GM18873 (cell line): Measurements from ENCODE around the gene PHYHD1.
"Not testable (repeated sequence)": the region's sequence is repeated elsewhere in the genome, so short reads cannot be mapped to it uniquely, and the experiment has no call there.

Experiments used
- ATAC-seq: cut with Tn5 transposase; IDR thresholded peaks from one replicate; pipeline ENCODE4 v1.9.1; 2021; ENCODE audit warnings: mild to moderate bottlenecking, moderate library complexity, moderate number of reproducible peaks; ENCODE audit not compliant: unreplicated experiment, low FRiP score

PHYHD1 gene

GRCh38 chr9:128947527-128948301, 26.9 kb downstream of the PHYHD1 start, which contains the start of the genes DOLK and NUP188:
DOLK (minus strand) TSS chr9:128947603; CDS start chr9:128947303, 300 bp downstream.
NUP188 (plus strand) TSS chr9:128947699; CDS start chr9:128947720, 21 bp downstream.
- ATAC-seq: peak; percentile 62

- ATAC-seq: not testable (repeated sequence)
These were observed 40.6 kb downstream of the PHYHD1 start for GRCh38 chr9:128961403-128961802.

GRCh38 chr9:128969491-128969890, 48.7 kb downstream of the PHYHD1 start:
- ATAC-seq: no peak

GRCh38 chr9:128972956-128973355, 52.2 kb downstream of the PHYHD1 start:
- ATAC-seq: no peak

GRCh38 chr9:128979111-128979510, 58.3 kb downstream of the PHYHD1 start:
- no peak for ATAC-seq

GRCh38 chr9:128983536-128983935, 62.8 kb downstream of the PHYHD1 start:
- ATAC-seq: no peak

GRCh38 chr9:128986671-128987070, 65.9 kb downstream of the PHYHD1 start:
- no peak for ATAC-seq

GRCh38 chr9:128987805-128988204, 67.0 kb downstream of the PHYHD1 start:
- ATAC-seq: no peak
